Suppressor macrophage treated with lipopolysaccharide for 1 hour (primary cell): ENCODE data around the gene ILKAP.

Experiments
- DNase-seq, 3 donors: peaks; one replicate each; pipeline ENCODE4 v3.0.0-alpha.2; 2020 to 2022

Gene ILKAP

GRCh38 chr2:238122287-238123217 lies 80.9 kb downstream of the ILKAP start:
- DNase-seq, result no peak

- no peak for DNase-seq
Measured at GRCh38 chr2:238121511-238122286, 81.8 kb downstream of the ILKAP start.

GRCh38 chr2:238120463-238121298 lies 82.8 kb downstream of the ILKAP start:
- no peak for DNase-seq
